Activated gamma-delta T cell (primary cell): ENCODE results near the gene SLC25A14.
"Not testable (repeated sequence)": the region's sequence is repeated elsewhere in the genome, so short reads cannot be mapped to it uniquely, and the experiment has no call there.

Experiments
- DNase-seq: peaks from one replicate; lab custom pipeline; 2025; lab: John Stamatoyannopoulos, UW
- total RNA-seq, 2 donors: gene quantifications; one replicate each; lab custom pipeline; 2026; lab: John Stamatoyannopoulos, UW

Gene SLC25A14, protein sequence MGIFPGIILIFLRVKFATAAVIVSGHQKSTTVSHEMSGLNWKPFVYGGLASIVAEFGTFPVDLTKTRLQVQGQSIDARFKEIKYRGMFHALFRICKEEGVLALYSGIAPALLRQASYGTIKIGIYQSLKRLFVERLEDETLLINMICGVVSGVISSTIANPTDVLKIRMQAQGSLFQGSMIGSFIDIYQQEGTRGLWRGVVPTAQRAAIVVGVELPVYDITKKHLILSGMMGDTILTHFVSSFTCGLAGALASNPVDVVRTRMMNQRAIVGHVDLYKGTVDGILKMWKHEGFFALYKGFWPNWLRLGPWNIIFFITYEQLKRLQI
- total RNA-seq = 11.0 to 14.1 reads per million in 2 donors

GRCh38 chrX:130339408-130340222, at the start of gene SLC25A14:
Gene SLC25A14 (plus strand): TSS chrX:130339919. CDS start chrX:130340279, 360 bp downstream.
- DNase-seq = peak; percentile 27

DNA sequence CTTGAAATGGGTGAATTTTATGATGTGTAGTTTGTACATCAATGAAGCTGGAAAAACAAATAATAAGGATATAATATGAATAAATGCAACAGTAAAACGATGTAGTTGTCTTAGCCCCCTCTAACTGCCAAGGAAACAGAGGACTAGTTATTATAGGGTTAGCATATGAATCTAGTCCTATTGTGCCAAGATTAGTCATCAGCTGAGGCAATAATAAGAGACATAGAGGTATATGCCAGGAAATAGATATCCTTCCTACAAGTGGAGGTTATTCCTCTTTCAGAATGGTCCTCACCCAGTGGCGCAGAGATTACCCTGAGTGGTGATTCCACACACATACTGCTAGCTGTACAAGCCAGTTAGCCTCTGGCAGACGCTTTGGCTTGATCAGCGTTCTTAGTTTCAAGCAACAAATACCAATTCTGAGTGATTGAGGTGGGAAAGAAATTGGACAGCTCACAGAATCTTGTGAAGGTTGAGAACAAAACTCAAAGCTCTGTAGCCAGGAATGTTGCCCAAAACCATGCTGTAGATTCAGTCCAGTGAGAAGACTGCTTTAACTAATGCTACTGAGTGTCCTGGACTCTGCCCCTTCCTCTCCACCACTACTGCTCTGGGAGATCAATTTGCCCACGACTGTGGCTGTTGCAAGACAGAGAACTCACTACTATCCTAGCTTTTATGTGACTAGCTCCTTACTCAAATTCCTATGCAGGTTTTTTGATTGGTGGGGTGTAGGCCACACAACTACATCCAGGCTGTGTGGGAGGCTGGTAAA, 44.0 kb upstream of the SLC25A14 start:
- DNase-seq = no peak

GRCh38 chrX:130296297-130296678, 43.4 kb upstream of the SLC25A14 start:
- no peak for DNase-seq

DNA sequence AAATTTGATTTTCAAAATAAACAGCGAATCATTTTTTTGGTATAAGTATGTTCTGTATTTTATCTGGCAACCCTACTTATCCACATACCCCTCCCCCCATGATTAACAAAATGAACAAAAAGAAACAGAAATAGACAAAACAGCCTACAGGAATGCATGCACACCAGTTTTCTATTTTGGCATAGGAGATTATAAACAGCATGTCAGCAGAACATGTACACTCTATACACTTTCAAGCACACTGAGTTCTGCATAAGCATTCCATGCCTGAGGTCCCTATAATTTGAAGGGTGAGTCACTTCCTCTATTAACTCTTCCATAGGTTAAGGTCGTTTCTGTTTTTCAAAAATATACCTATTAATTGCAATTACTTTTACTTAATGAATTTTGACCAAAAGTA, 43.0 kb upstream of the SLC25A14 start:
- DNase-seq = no peak

GRCh38 chrX:130299279-130300009, 40.3 kb upstream of the SLC25A14 start:
- DNase-seq = no peak

DNA sequence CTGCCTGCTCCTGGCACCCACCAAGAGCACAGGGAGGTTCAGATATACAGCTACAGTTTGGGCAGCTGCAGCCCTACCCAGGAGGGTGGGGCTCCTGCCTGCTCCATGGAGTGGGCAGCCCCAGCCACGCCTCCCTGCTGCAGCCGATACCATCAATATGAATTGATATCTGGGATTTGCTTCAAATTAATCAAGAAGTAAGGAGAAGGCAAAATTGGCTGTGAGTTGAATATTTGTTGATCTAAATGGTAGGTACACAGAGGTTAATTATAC, 39.8 kb upstream of the SLC25A14 start:
- DNase-seq = no peak

DNA sequence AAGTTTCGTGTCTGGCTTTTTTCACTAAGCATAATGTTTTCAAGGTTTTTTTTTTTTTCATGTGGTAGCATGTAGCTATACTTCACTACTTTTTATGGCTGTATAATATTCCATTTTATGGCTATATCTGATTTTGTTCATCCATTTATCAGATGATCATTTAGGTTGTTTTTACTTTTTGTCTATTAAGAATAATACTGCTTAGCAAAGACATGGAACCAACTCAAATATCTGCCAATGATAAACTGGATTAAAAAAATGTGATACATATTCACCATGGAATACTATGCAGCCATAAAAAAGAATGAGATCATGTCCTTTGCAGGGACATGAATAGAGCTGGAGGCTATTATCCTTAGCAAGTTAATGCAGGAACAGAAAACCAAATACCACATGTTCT, 38.3 kb upstream of the SLC25A14 start:
- no peak for DNase-seq

GRCh38 chrX:130301977-130302376, 37.7 kb upstream of the SLC25A14 start:
- DNase-seq = no peak

DNA sequence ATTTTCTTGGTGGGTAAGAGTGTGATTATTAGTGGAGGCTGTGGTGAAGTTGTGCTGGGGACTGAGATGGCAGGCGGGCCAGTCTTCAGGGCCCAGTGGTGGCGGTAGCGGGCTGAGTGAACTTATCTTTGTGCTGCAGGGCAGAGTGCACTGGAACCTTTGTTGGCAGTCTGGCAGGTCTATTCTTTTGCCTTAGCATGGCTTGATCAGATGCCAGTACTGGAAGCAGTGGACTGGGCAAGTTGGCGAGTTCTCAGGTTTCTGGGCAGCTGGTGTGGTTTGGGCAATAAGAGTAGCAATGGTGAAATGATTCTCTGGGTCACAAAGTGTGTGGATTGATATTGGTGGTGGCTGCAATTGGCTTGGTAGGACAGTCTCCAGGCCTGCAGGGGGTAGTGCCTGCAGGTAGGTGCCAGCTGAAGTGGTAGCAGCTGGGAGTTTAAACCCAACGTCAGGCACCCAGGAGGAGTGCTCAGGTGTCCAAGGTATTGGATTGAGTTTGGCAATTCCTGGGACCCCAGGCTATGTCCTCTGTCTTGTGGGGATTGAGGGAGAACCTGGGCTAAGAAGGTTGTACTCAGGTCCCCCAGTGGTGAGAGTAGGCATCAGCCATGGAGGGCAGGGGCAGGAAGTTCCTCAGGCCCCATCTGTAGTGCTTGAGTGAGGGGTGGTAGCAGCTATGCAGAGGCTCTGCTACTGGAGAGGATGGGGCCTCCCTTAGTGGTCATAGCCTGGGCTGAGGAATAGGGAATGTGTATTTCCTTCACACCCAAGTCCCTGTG, 34.9 kb upstream of the SLC25A14 start:
- DNase-seq = no peak

DNA sequence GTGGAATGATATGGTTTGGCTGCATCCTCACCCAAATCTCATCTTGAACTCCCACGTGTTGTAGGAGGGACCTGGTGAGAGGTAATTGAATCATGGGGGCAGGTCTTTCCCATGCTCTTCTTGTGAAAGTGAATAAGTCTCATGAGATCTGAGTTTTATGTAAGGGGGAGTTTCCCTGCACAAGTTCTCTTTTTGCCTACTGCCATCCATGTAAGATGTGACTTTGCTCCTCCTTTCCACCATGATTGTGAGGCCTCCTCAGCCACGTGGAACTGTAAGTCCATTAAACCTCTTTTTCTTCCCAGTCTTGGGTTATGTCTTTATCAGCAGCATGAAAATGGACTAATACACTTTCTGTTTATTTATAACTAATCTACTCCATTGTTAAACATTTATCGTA, 19.8 kb upstream of the SLC25A14 start:
- DNase-seq = not testable (repeated sequence)

DNA sequence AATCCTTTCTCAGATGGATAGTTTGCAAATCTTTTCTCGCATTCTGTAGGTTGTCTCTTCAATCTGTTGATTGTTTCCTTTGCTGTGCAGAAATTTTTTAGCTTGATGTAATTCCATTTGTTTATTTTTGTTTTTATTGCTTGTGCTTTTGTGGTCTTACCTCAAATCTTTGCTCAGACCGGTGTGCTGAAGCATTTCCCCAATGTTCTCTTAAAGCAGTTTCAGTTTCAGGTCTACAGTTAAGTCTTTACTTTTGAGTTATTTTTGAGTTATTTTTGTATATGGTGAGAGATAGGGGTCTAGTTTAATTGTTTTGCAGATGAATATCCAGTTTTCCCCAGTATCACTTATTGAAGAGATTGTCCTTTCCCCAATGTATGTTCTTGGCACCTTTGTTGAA, 18.2 kb upstream of the SLC25A14 start:
- DNase-seq = no peak

GRCh38 chrX:130330146-130330545, 9.6 kb upstream of the SLC25A14 start:
- DNase-seq = no peak

DNA sequence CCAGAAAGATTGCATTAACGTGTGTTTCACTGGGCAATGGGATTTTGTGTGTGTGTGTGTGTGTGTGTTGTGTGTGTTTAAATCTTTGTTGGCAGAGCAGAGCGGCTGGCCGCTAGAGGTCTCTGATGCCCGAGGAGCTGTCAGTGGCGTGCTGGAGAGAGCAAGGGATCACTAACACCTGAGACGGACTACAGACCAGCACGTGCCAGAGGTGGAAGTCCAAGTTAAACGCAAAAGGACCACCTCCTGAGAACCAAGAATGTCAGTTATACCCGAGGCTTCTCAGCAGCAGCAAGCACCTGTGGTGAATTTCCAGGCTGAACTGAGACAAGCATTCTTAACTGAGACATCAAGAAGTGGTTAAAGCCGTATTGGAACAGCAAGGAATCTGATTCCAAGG, 9.0 kb upstream of the SLC25A14 start:
- no peak for DNase-seq

GRCh38 chrX:130336531-130336930, 3.2 kb upstream of the SLC25A14 start:
- DNase-seq = no peak

GRCh38 chrX:130338869-130339268, 850 bp upstream of the SLC25A14 start:
- DNase-seq = not testable (repeated sequence)

- no peak for DNase-seq
These were observed 552 bp downstream of the SLC25A14 start for GRCh38 chrX:130340271-130340670.

DNA sequence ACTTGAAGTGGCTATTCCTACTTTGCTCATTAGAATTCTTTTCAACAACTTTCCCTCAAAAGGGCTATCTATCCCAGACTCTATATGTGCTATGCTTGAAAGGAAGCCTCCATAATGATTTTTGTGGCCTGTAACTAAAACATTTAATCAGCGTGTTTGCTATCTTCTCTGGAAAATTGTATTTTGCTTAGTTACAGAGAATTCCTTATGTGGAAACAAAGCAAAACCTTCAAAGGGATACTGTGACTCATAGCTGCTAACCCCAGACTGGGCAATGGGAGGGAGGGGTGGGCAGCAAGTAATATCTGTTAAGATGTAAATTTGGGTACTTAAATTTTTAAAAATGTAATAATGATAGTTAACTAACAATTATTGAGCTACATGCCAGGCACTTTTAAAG, 3.7 kb downstream of the SLC25A14 start:
- DNase-seq = no peak

DNA sequence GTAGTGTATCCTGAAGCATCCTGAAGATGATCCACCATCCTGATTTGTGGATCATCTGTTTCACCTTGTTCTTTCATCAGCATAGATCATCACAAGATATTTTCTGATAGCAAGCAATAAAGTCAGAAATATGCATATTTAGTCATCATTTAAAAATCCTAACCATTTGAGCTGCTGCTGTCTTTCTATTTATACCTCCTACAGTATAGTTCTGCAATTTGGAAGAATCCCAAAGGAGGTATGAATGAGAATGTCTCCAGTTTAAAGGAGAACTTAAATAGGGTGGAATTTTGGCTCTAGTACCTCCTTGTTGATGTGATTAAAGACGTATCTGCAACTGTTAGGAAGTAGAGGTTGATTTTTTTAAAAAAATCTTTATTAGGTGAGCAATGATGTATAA, 7.6 kb downstream of the SLC25A14 start:
- DNase-seq = no peak

GRCh38 chrX:130351567-130351966, 11.8 kb downstream of the SLC25A14 start:
- DNase-seq = no peak

- not testable (repeated sequence) for DNase-seq
These were observed 12.3 kb downstream of the SLC25A14 start for GRCh38 chrX:130352050-130352449.

GRCh38 chrX:130376077-130376476, 36.4 kb downstream of the SLC25A14 start:
- DNase-seq = no peak
